Smooth muscle cell (in vitro differentiated cells): Measurements from ENCODE around the gene TPMT. TPM values are rescaled to one million over a fixed set of nuclear protein-coding genes. Genes with fewer than 3 reads are reported as not detected.

ENCODE experiments used
- DNase-seq: peaks from one replicate; lab custom pipeline; 2025; ENCODE audit not compliant: unreplicated experiment; lab: John Stamatoyannopoulos, UW
- H2AFZ ChIP-seq: fragments of 200-600 bp; sonication (generic); 2 replicates; pipeline ENCODE4 v1.6.0; 2016; ENCODE audit warnings: antibody characterized with exemption, low read depth, mild to moderate bottlenecking
- H3F3A ChIP-seq: fragments of 200-600 bp; sonication (generic); 2 replicates; pipeline ENCODE4 v1.6.0; 2017; ENCODE audit warnings: antibody characterized with exemption, low read depth
- H3K27ac ChIP-seq: fragments of 200-600 bp; sonication (generic); 2 replicates; pipeline ENCODE4 v1.5.1; 2016; ENCODE audit warnings: low read depth, mild to moderate bottlenecking
- H3K27me3 ChIP-seq: fragments of 200-600 bp; sonication (generic); 2 replicates; pipeline ENCODE4 v1.6.1; 2016; ENCODE audit warnings: low read depth, mild to moderate bottlenecking
- H3K36me3 ChIP-seq: fragments of 200-600 bp; sonication (generic); 2 replicates; pipeline ENCODE4 v1.5.1; 2016; ENCODE audit warnings: low read depth
- H3K4me1 ChIP-seq: fragments of 200-600 bp; sonication (generic); 2 replicates; pipeline ENCODE4 v1.5.1; 2016; ENCODE audit warnings: low read depth
- H3K4me2 ChIP-seq: fragments of 200-600 bp; sonication (generic); 2 replicates; pipeline ENCODE4 v1.6.0; 2016; ENCODE audit warnings: mild to moderate bottlenecking
- H3K4me3 ChIP-seq: fragments of 200-600 bp; sonication (generic); 2 replicates; pipeline ENCODE4 v1.5.1; 2016; ENCODE audit warnings: mild to moderate bottlenecking
- H3K79me2 ChIP-seq: fragments of 200-600 bp; sonication (generic); 2 replicates; pipeline ENCODE4 v1.6.0; 2016; ENCODE audit warnings: low read depth, mild to moderate bottlenecking
- H3K9ac ChIP-seq: fragments of 200-600 bp; sonication (generic); 2 replicates; pipeline ENCODE4 v1.6.0; 2016; ENCODE audit warnings: low read depth
- H3K9me3 ChIP-seq: fragments of 200-600 bp; sonication (generic); replicated peaks from 2 replicates; pipeline ENCODE4 v1.5.1; 2016; ENCODE audit warnings: low read depth
- H4K20me1 ChIP-seq: fragments of 200-600 bp; sonication (generic); 2 replicates; pipeline ENCODE4 v1.6.0; 2016; ENCODE audit warnings: low read depth
- WGBS: methylation state at CpG from one replicate; pipeline ENCODE4 v1.1.7; 2016; ENCODE audit warnings: low lambda C conversion rate; 5-methylcytosine and 5-hydroxymethylcytosine counted together
- polyA plus RNA-seq: library from polyadenylated mRNA; unstranded; fragments of >200 nt; fragmentation: Nextera tagmentation; extraction: Ambion mirVana; gene quantifications from 2 replicates; pipeline ENCODE4 v1.2.1, GENCODE V29; 2016
- total RNA-seq: library from RNA; depleted of rRNA; stranded (reverse); fragments of >200 nt; gene quantifications from 2 replicates; pipeline ENCODE4 v1.2.3, GENCODE V29; 2014
- TF ChIP-seq, protein P1 (sequence below): fragments of 200-600 bp; sonication (generic); IDR thresholded peaks from 2 replicates; pipeline ENCODE4 v1.5.1; 2017; ENCODE audit warnings: borderline replicate concordance, mild to moderate bottlenecking, antibody characterized with exemption; ENCODE audit not compliant: insufficient read depth, poor library complexity, severe bottlenecking

The TPMT gene
- total and polyA plus RNA-seq, 2 experiments from 2014 or later: 4.9 to 9.6 TPM

GRCh38 chr6:18088419-18089296 lies 66.2 kb downstream of the TPMT start:
- no peaks in the 10 kb centered on the region for H3K4me1 ChIP-seq
- no peak overlapping the region for H3K27ac ChIP-seq
- no peaks in the 10 kb centered on the region for H3F3A ChIP-seq
- no peak overlapping the region for H2AFZ ChIP-seq
- no peak for DNase-seq
- no peak overlapping the region for H3K4me2 ChIP-seq
- no peaks in the 10 kb centered on the region for H3K79me2 ChIP-seq
- TF ChIP-seq, protein P1, sequence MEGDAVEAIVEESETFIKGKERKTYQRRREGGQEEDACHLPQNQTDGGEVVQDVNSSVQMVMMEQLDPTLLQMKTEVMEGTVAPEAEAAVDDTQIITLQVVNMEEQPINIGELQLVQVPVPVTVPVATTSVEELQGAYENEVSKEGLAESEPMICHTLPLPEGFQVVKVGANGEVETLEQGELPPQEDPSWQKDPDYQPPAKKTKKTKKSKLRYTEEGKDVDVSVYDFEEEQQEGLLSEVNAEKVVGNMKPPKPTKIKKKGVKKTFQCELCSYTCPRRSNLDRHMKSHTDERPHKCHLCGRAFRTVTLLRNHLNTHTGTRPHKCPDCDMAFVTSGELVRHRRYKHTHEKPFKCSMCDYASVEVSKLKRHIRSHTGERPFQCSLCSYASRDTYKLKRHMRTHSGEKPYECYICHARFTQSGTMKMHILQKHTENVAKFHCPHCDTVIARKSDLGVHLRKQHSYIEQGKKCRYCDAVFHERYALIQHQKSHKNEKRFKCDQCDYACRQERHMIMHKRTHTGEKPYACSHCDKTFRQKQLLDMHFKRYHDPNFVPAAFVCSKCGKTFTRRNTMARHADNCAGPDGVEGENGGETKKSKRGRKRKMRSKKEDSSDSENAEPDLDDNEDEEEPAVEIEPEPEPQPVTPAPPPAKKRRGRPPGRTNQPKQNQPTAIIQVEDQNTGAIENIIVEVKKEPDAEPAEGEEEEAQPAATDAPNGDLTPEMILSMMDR: no peak
- H3K27me3 ChIP-seq: no peaks in the 10 kb centered on the region
- no peak overlapping the region for H3K9ac ChIP-seq
- WGBS: 90% methylated on average over 5 of the region's 5 CpGs
- no peaks in the 10 kb centered on the region for H3K36me3 ChIP-seq
- H4K20me1 ChIP-seq: no peaks in the 10 kb centered on the region
- H3K4me3 ChIP-seq: no peak overlapping the region
- no peaks in the 10 kb centered on the region for H3K9me3 ChIP-seq

DNA sequence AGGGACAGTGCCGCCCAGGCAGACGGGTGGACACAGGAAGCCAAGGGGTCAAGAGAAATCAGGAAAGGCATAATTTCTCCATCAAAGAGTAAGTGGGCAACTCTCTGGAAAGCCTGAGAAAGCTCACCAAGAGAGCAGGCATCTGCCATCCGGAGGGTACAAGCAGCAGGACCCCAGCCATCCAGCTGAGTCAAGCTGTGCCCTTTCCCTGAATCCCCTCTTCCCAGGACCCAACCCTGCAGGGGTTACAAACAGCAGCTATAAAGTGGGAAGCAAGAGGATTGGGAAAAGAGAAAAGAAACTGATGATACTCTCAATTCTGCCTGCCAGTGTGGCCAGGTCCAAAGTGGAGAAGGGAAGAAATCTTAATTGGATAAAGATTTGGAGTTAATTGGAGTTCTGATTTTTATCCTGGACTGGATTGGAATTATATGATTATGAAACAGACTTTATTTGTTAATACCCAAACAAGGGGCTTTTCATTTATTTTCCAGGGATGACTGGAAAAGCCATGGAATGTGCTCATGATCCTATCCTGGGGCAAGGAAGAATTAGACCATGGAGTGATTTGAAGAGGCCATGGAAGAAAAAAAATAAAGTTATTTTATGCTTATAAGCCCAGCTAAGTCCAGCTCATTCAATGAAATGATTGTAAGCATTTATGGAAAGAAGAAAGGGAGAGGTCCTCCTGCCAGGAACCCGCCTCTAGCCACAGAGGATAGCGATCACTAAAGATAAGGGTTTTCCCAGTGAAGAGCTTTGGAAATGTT lies 67.3 kb downstream of the TPMT start:
- H3K4me3 ChIP-seq: no peak overlapping the region
- no peaks in the 10 kb centered on the region for H4K20me1 ChIP-seq
- H3K79me2 ChIP-seq: no peaks in the 10 kb centered on the region
- no peaks in the 10 kb centered on the region for H3K36me3 ChIP-seq
- no peaks in the 10 kb centered on the region for H3K27me3 ChIP-seq
- WGBS: 90% methylated on average over 5 of the region's 5 CpGs
- no peak for DNase-seq
- no peak overlapping the region for H2AFZ ChIP-seq
- H3K27ac ChIP-seq: no peak overlapping the region
- no peak overlapping the region for H3K9ac ChIP-seq
- H3K4me2 ChIP-seq: no peak overlapping the region
- H3K4me1 ChIP-seq: no peaks in the 10 kb centered on the region
- TF ChIP-seq, protein P1: no peak
- H3F3A ChIP-seq: peaks cover 7% of the 10 kb centered on the region
- no peaks in the 10 kb centered on the region for H3K9me3 ChIP-seq

DNA sequence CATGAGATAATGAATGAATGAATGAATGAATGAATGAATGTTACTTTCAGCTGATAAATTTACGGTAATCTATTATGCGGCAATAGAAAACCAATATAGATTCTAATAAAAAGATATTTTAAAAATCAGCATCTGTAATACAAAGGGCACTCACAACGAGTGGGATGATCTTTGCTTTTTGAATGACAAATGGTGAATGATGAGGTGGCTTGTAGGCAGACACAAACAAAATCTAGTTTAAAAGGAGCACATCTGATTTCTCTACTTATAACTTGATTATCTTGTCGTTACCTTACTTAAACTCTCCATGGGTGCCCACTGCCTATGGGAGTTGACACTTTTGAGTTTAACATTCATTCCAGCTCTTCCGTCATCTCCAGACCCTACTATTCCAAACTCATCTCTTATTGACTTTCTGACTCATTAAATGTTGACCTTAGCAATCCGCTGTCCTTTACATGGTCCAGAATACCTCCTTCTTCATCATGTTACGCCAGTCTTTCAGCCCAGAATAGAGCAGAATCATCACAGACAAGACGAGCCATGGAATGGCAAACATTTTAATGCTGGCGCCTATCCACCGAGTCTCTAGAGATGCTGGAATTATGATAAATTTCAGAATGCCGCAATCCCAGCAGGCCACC lies 73.7 kb downstream of the TPMT start:
- H3K4me3 ChIP-seq: no peak overlapping the region
- no peak overlapping the region for H3K4me2 ChIP-seq
- H3K27ac ChIP-seq: no peak overlapping the region

More for the DNA sequence above, 73.7 kb downstream of the TPMT start:
- Histone ChIP-seq H4K20me1 (no peaks in the 10 kb centered on the region), H3K9ac (no peak overlapping the region), H3K4me1 (no peaks in the 10 kb centered on the region), H3K36me3 (no peaks in the 10 kb centered on the region), H3K79me2 (no peaks in the 10 kb centered on the region), H2AFZ (no peak overlapping the region), H3K27me3 (no peaks in the 10 kb centered on the region), H3K9me3 (no peaks in the 10 kb centered on the region), H3F3A (peaks cover 7% of the 10 kb centered on the region)
- no peak for DNase-seq
- TF ChIP-seq, protein P1: no peak
- 90% methylated on average over 11 of the region's 11 CpGs for WGBS
